K562 (cell line): ENCODE results near the gene SORCS2. TPM values are rescaled to one million over a fixed set of nuclear protein-coding genes. Genes with fewer than 3 reads are reported as not detected.

Experiments used
- ATAC-seq: fragments of 200-7000 bp; cut with Tn5 transposase; 3 replicates; pipeline ENCODE4 v1.9.1; 2020; ENCODE audit warnings: moderate library complexity
- BruUV-seq: library from RNA; stranded (reverse); fragments of 400-500 nt; replicated peaks from 2 replicates; lab custom pipeline; 2021; lab: Mats Ljungman, UMichigan
- CTCF ChIA-PET: fragments of 300-600 bp; formaldehyde crosslinking; extraction: SDS; loops from one replicate; lab custom pipeline; 2021; ENCODE audit warnings: low intra/inter-chr PET ratio; lab: Yijun Ruan, JAX
- POLR2A ChIA-PET: fragments of 300-600, 350-650 bp; sonication (Branson Sonifier 250); formaldehyde crosslinking; extraction: SDS; loops from one replicate; lab custom pipeline; 2021; ENCODE audit warnings: antibody characterized with exemption, inconsistent platforms; lab: Yijun Ruan, JAX
- DNase-seq, 4 experiments: peaks; one replicate each; pipeline versions ENCODE4 v3.0.0 to v3.0.0-alpha.2; 2011 to 2018; ENCODE audit warnings: low spot score in 3 of 4, mixed read lengths in 3 of 4; ENCODE audit errors: extremely low read depth in 1 of 4
- FAIRE-seq: peaks from 2 replicates; lab custom pipeline; 2011; peaks lifted over from hg19 to GRCh38; lab: Jason Lieb, UNC
- H2AFZ ChIP-seq: 2 replicates; pipeline ENCODE4 v1.6.0; 2011; ENCODE audit warnings: low read depth, low read length, control low read depth, inconsistent platforms
- H3K27ac ChIP-seq: fragments of 200-600 bp; 3 replicates; pipeline ENCODE4 v1.8.0; 2011; ENCODE audit warnings: low read depth, mild to moderate bottlenecking, control low read depth, inconsistent platforms, low read length, moderate library complexity, mixed read lengths; ENCODE audit errors: extremely low read depth
- H3K27me3 ChIP-seq, 2 experiments: fragments of 300-600 bp in 1 of 2; 2 replicates in 1 of 2; 3 replicates in 1 of 2; pipeline versions ENCODE4 v1.6.0 to v1.8.0; 2011; ENCODE audit warnings: inconsistent platforms in 2 of 2, low read length in 2 of 2, mild to moderate bottlenecking in 1 of 2, mixed read lengths in 1 of 2, moderate library complexity in 1 of 2; ENCODE audit not compliant: control insufficient read depth in 2 of 2, insufficient read depth in 2 of 2
- H3K36me3 ChIP-seq: fragments of 300-600 bp; 3 replicates; pipeline ENCODE4 v1.8.0; 2011; ENCODE audit warnings: mild to moderate bottlenecking, low read length, inconsistent platforms; ENCODE audit not compliant: control insufficient read depth, insufficient read depth
- H3K4me1 ChIP-seq, 2 experiments: fragments of 200-600 bp in 1 of 2; replicated peaks in 1 of 2; 2 replicates in 1 of 2; 3 replicates in 1 of 2; pipeline versions ENCODE4 v1.5.1 to v1.8.0; 2011; ENCODE audit warnings: inconsistent platforms in 2 of 2, low read length in 2 of 2, mild to moderate bottlenecking in 1 of 2, mixed read lengths in 1 of 2, moderate library complexity in 1 of 2; ENCODE audit not compliant: control insufficient read depth in 2 of 2, insufficient read depth in 2 of 2
- H3K4me2 ChIP-seq: 2 replicates; pipeline ENCODE4 v1.6.1; 2011; ENCODE audit warnings: low read length, control low read depth, inconsistent platforms, mixed read lengths; ENCODE audit not compliant: insufficient read depth
- H3K4me3 ChIP-seq: fragments of 200-600 bp; sonication (generic), shearing (Covaris generic); 2 replicates; pipeline ENCODE4 v1.5.1; 2016; ENCODE audit warnings: control low read depth, inconsistent platforms
- H3K79me2 ChIP-seq: fragments of 200-600 bp; 3 replicates; pipeline ENCODE4 v1.8.0; 2011; ENCODE audit warnings: low read length, inconsistent platforms; ENCODE audit not compliant: control insufficient read depth, insufficient read depth
- H3K9ac ChIP-seq, 2 experiments: 2 replicates each; pipeline versions ENCODE4 v1.6.0 to v1.6.1; 2011; ENCODE audit warnings: low read depth in 2 of 2, low read length in 2 of 2, control low read depth in 1 of 2, inconsistent platforms in 1 of 2, mild to moderate bottlenecking in 1 of 2, mixed read lengths in 1 of 2; ENCODE audit not compliant: insufficient read depth in 1 of 2
- H3K9me1 ChIP-seq: one replicate; pipeline ENCODE4 v1.6.0; 2011; ENCODE audit warnings: inconsistent platforms, mild to moderate bottlenecking, low read length, moderate library complexity; ENCODE audit not compliant: control insufficient read depth, insufficient read depth
- H3K9me3 ChIP-seq: replicated peaks from 2 replicates; pipeline ENCODE4 v1.5.1; 2011; ENCODE audit warnings: low read depth, low read length, inconsistent platforms; ENCODE audit not compliant: control insufficient read depth, insufficient read depth
- H4K20me1 ChIP-seq: replicated peaks from 2 replicates; pipeline ENCODE4 v1.6.1; 2011; ENCODE audit warnings: low read length, inconsistent platforms, mixed read lengths; ENCODE audit not compliant: control insufficient read depth, insufficient read depth
- ETS1 ChIP-seq: conservative IDR thresholded peaks from 2 replicates; pipeline ENCODE4 v1.6.1; 2011; ENCODE audit warnings: low read depth, mild to moderate bottlenecking, low read length; ENCODE audit not compliant: control insufficient read depth
- LARP7 ChIP-seq: fragments of 450-650 bp; IDR thresholded peaks from 2 replicates; pipeline ENCODE4 v1.6.1; 2016
- MITF ChIP-seq: IDR thresholded peaks from 2 replicates; pipeline ENCODE4 v1.6.1; 2014; ENCODE audit warnings: antibody characterized with exemption
- NCOR1 ChIP-seq: fragments of 450-650 bp; IDR thresholded peaks from 2 replicates; pipeline ENCODE4 v1.6.1; 2016; ENCODE audit warnings: mild to moderate bottlenecking, moderate library complexity
- POLR2AphosphoS5 ChIP-seq: IDR thresholded peaks from 2 replicates; pipeline ENCODE4 v1.6.1; 2011; ENCODE audit warnings: mild to moderate bottlenecking, low read depth, low read length, moderate library complexity; ENCODE audit not compliant: control insufficient read depth, insufficient read depth
- SAFB2 ChIP-seq: fragments of 200-400 bp; formaldehyde crosslinking; IDR thresholded peaks from 2 replicates; pipeline ENCODE4 v1.6.1; 2018; ENCODE audit warnings: borderline replicate concordance, low read length, low read depth, moderate library complexity; ENCODE audit not compliant: severe bottlenecking
- SIRT6 ChIP-seq: IDR thresholded peaks from one replicate; pipeline ENCODE4 v1.6.1; 2012; ENCODE audit warnings: low read depth, mild to moderate bottlenecking, control low read depth, inconsistent platforms, low read length, moderate library complexity
- STAT5A ChIP-seq: IDR thresholded peaks from 2 replicates; pipeline ENCODE4 v1.6.1; 2012; ENCODE audit warnings: low read length, inconsistent platforms, borderline replicate concordance
- ZNF408 ChIP-seq: fragments of 250-450 bp; sonication (Bioruptor Pico); IDR thresholded peaks from 2 replicates; pipeline ENCODE4 v1.4.0; 2020; ENCODE audit warnings: low read depth, mild to moderate bottlenecking, moderate library complexity
- ZNF449 ChIP-seq: fragments of 250-450 bp; sonication (Bioruptor Pico); IDR thresholded peaks from 2 replicates; pipeline ENCODE4 v1.8.0; 2022; ENCODE audit warnings: moderate library complexity, mild to moderate bottlenecking, inconsistent platforms
- ZNF77 ChIP-seq: fragments of 250-450 bp; sonication (Bioruptor Pico); IDR thresholded peaks from 2 replicates; pipeline ENCODE4 v1.5.0; 2020
- ZNF79 ChIP-seq: fragments of 250-450 bp; sonication (Bioruptor Pico); IDR thresholded peaks from 2 replicates; pipeline ENCODE4 v1.4.0; 2020; ENCODE audit warnings: low read depth, mild to moderate bottlenecking, moderate library complexity
- WGBS: fragments of 100-300 bp; shearing (Covaris generic); methylation state at CpG from one replicate; pipeline ENCODE4 v1.1.6; 2016; ENCODE audit warnings: low coverage, mixed read lengths; ENCODE audit not compliant: insufficient coverage; ENCODE audit errors: missing lambda C conversion rate; 5-methylcytosine and 5-hydroxymethylcytosine counted together
- in situ Hi-C: fragments of 300-500 bp; cut with MboI; formaldehyde crosslinking; loops from 4 replicates; pipeline ENCODE4 v1.15.0; 2018; ENCODE audit warnings: inconsistent platforms, mixed read lengths
- intact Hi-C: fragments of 100-400 bp; cut with micrococcal nuclease; formaldehyde crosslinking; loops from 2 replicates; pipeline ENCODE4 v1.14.2; 2022
- polyA plus RNA-seq, 8 experiments: library from polyadenylated mRNA; depleted of rRNA in 4 of 8; stranded (reverse) in 5 of 8; unstranded in 3 of 8; fragments of >200 nt; fragmentation: Nextera tagmentation in 2 of 8; fragmentation: Illumina TruSeq in 1 of 8; extraction: Ambion mirVana in 2 of 8; extraction: Trizol in 1 of 8; gene quantifications; 2 replicates each; pipeline versions ENCODE4 v1.2.1 to v1.2.3, GENCODE V29; 2011 to 2014; ENCODE audit warnings: inconsistent platforms in 1 of 8, missing spikeins in 1 of 8
- total RNA-seq, 7 experiments: library from RNA; depleted of rRNA in 6 of 7; stranded (reverse); fragments of >200 nt in 6 of 7; fragmentation: Illumina TruSeq in 2 of 7; extraction: Trizol in 2 of 7; gene quantifications; 2 replicates each; pipeline versions ENCODE4 v1.2.1 to v1.2.3, GENCODE V29; 2011 to 2021; ENCODE audit warnings: low replicate concordance in 1 of 7

The SORCS2 gene
- total and polyA plus RNA-seq, 9 of the 15 experiments (the other 6 are each of a cell fraction or from before 2014, with no cell fraction given), result not detected

- Histone ChIP-seq H3K4me3 (no peak overlapping the region), H3K36me3 (no peaks in the 10 kb centered on the region), H3K27ac (no peak overlapping the region), H3K4me1 (no peaks in the 10 kb centered on the region), H3K4me2 (no peak overlapping the region), H4K20me1 (0 out of 2 replicates have a peak, but pooled peaks cover 3% of the 10 kb centered on the region), H3K9me1 (no peaks in the 10 kb centered on the region), H3K9me3 (no peaks in the 10 kb centered on the region), H3K27me3 (peaks cover 2 to 43% of the 10 kb centered on the region in 2 experiments; a peak in 3 of 5 replicates), H3K9ac (no peak overlapping the region), H2AFZ (no peak overlapping the region), H3K79me2 (no peaks in the 10 kb centered on the region)
- intact Hi-C loops, result no loop called here
- ChIA-PET CTCF (no interaction called here), POLR2A (no interaction called here)
- ATAC-seq (no peak), FAIRE-seq (no peak), DNase-seq (no peak)
- TF ChIP-seq ZNF408 (CRISPR knock-in tag) (no peak), POLR2AphosphoS5 (no peak), NCOR1 (no peak)
- BruUV-seq, result no TSS peak
- 1% methylated on average over 7 of the region's 13 CpGs for WGBS
- in situ Hi-C loops, result no loop called here
Measured at GRCh38 chr4:7623468-7623867, 431.1 kb downstream of the SORCS2 start.

- Histone ChIP-seq H3K4me1 (no peaks in the 10 kb centered on the region), H3K27ac (no peak overlapping the region), H3K9me3 (no peaks in the 10 kb centered on the region), H3K9ac (no peak overlapping the region), H3K4me2 (no peak overlapping the region), H3K9me1 (no peaks in the 10 kb centered on the region), H2AFZ (no peak overlapping the region), H3K36me3 (no peaks in the 10 kb centered on the region), H3K4me3 (no peak overlapping the region), H4K20me1 (0 out of 2 replicates have a peak, but pooled peaks cover 3% of the 10 kb centered on the region), H3K79me2 (no peaks in the 10 kb centered on the region), H3K27me3 (peaks cover 2 to 38% of the 10 kb centered on the region in 2 experiments; a peak in 3 of 5 replicates)
- WGBS, result 0% methylated on average over 11 of the region's 11 CpGs
- FAIRE-seq, result no peak
- ChIA-PET POLR2A (no interaction called here), CTCF (no interaction called here)
- intact Hi-C loops (no loop called here), in situ Hi-C loops (no loop called here)
- DNase-seq, result no peak
- no peak for ATAC-seq
- BruUV-seq, result no TSS peak
- TF ChIP-seq SIRT6 (no peak), ETS1 (no peak), LARP7 (no peak), MITF (no peak), ZNF79 (CRISPR knock-in tag) (no peak), ZNF77 (CRISPR knock-in tag) (no peak), STAT5A (no peak), ZNF449 (CRISPR knock-in tag) (no peak), SAFB2 (no peak)
Measured at GRCh38 chr4:7624396-7624980, 432.1 kb downstream of the SORCS2 start.
